B cell (primary cell): Measurements from ENCODE around the gene CRHR1.

ENCODE experiments used
- CTCF ChIP-seq: fragments of 200-600 bp; IDR thresholded peaks from one replicate; pipeline ENCODE4 v1.8.0; 2022; ENCODE audit warnings: antibody characterized with exemption, mild to moderate bottlenecking
- EZH2 ChIP-seq: IDR thresholded peaks from 2 replicates; pipeline ENCODE4 v1.6.1; 2012; ENCODE audit warnings: borderline replicate concordance, low read depth, mild to moderate bottlenecking, moderate library complexity, low read length; ENCODE audit not compliant: insufficient read depth, poor library complexity, severe bottlenecking

DNA sequence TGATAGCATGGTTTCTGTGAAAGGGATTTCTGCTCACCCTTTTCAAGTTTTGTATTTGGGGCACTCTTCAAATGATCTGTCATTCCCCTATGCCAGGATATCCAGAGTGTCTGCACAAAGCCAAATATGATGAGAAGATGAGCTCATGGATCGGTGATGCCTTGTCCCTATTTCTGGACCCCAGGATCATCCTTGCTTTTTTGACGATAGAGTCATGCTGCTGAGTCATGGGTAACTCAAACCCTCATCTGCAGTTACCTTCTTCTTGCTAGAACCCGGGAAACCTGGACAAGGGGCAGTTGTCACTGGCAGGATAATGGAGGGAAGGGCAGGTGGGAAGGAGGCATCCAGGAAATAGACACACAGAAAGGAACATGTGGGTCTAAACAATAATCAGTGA is 92.4 kb downstream of the CRHR1 start:
- no peak for TF ChIP-seq CTCF
- no peak for TF ChIP-seq EZH2
